GM19193 (cell line): Measurements from ENCODE around the gene MS4A6E.
A peak's percentile ranks its signal among the peaks of the same experiment; 100 is the strongest.

Experiments
- POLR2A ChIP-seq: IDR thresholded peaks from 4 replicates; pipeline ENCODE4 v1.6.1; 2011; ENCODE audit not compliant: insufficient read depth, insufficient read length; ENCODE audit errors: extremely low read depth

Gene MS4A6E

GRCh38 chr11:60367009-60367408 lies 40.0 kb downstream of the MS4A6E start:
- TF ChIP-seq POLR2A, result no peak

DNA sequence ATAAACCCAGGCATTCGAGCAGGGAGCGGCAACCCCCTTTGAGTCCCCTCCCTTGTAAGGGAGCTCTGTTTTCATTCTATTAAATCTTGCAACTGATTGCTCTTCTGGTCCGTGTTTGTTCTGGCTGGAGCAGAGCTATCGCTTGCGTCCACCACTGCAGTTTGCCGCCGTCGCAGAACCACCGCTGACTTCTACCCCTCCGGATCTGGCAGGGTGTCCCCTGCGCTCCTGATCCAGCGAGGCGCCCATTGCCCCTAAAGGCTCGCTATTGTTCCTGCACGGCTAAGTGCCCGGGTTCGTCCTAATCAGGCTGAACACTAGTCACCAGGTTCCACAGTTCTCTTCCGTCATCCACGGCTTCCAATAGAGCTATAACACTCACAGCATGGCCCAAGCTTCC lies 40.8 kb downstream of the MS4A6E start:
- no peak for TF ChIP-seq POLR2A

DNA sequence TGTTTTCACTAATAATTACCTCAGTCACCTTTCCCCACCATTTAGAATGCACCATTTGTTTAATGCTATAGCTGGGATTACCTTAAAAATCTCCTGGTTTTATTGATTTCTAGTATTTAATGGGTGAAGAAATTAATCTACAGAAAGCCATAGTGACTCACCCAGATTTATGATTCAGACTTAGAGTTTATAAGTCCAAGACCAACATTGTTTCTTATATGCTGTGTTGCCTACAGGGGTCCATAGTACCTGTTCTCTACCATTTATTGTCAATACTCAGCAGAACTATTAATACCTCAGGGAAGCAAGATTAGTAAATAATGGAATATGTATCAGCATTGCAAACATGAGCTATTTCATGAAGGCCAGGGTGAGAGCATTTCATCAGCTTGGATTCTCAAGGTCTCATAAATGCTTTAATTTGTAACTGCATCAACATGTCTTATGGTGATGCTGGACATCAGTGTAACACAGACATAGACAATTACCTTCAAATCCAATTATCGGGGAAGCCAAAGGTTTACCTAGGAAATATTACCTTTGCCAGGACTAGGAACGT lies 43.3 kb downstream of the MS4A6E start:
- no peak for TF ChIP-seq POLR2A

- no peak for TF ChIP-seq POLR2A
These were observed 43.8 kb downstream of the MS4A6E start for GRCh38 chr11:60370811-60371298.

- TF ChIP-seq POLR2A, result no peak
These were observed 44.3 kb downstream of the MS4A6E start for GRCh38 chr11:60371386-60371785.

- TF ChIP-seq POLR2A, result no peak
These were observed 44.8 kb downstream of the MS4A6E start for GRCh38 chr11:60371854-60372253.

- no peak for TF ChIP-seq POLR2A
These were observed 45.7 kb downstream of the MS4A6E start for GRCh38 chr11:60372767-60373166.

DNA sequence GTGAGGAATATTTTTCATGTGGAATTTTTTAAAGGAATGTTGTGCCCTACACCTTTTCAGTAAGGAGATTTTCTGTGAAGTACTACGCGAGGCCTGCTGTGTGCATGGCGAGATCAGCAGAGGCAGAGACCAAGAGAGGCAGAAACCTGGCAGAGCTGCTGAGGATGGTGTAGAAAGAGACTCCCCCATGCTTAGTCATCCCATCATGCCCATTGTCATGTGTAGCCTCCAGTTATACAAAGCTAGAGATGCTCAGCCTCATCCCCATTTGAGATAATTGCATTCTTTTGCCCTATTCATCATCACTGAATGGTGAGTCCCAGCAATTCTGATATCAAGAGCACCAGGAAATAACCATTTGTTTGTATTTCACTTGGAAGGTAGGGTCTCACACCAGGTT lies 48.3 kb downstream of the MS4A6E start:
- no peak for TF ChIP-seq POLR2A

- TF ChIP-seq POLR2A, result no peak
These were observed 49.5 kb downstream of the MS4A6E start for GRCh38 chr11:60376601-60377000.

- no peak for TF ChIP-seq POLR2A
These were observed 50.5 kb downstream of the MS4A6E start for GRCh38 chr11:60377401-60378136.

DNA sequence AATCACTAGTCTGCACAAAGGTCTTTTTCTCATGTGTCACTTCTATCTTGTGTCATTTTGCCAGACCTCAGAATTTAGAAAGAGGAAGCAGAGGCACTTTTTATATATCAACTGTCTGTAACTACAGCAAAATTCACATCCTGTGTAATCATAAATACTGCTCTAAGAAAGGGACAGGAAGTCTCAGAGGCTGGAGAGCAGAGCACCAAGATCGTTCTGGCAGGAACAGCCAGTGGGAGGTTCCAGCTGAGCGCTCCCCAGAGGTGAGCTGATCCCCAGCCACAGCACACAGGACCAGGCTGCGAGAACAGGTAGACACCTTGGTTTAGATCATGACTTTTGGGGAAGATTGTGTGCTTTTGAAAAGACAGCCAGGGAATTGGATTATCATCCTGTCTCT lies 51.3 kb downstream of the MS4A6E start, which contains the start of gene MS4A7:
Gene MS4A7 (plus strand): TSS at position 179 of the 400 bp plus-strand sequence. CDS start 4,610 bp downstream, outside the sequence.
- TF ChIP-seq POLR2A, result peak; percentile 35

DNA sequence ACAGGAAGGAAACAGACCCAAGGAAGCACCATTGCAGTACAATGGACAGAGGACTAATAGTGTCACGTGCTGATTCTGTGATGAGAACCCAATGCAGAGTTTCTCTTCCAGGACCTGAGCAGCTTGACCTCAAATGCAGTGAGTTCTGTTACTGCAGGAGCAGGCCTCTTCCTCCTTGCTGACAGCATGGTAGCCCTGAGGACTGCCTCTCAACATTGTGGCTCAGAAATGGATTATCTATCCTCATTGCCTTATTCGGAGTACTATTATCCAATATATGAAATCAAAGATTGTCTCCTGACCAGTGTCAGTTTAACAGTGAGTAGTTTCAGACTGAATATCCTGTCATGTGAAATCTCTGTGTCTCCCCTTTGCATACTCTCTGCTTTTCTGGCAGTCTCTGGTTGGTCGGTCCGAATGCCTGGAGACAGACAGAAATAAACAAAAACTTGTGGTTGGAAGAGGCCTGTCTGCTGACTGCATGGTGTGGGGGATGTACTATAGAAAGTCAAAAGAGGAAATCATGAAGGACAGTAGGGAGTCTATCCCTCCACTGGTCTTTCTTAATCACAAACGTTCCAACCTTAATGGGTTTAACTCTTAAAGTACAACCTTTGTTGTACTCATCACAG lies 62.3 kb downstream of the MS4A6E start:
- no peak for TF ChIP-seq POLR2A

GRCh38 chr11:60390419-60390818 lies 63.4 kb downstream of the MS4A6E start:
- no peak for TF ChIP-seq POLR2A
